ENCODE measurements around the gene TMEM53.

The TMEM53 gene

DNA sequence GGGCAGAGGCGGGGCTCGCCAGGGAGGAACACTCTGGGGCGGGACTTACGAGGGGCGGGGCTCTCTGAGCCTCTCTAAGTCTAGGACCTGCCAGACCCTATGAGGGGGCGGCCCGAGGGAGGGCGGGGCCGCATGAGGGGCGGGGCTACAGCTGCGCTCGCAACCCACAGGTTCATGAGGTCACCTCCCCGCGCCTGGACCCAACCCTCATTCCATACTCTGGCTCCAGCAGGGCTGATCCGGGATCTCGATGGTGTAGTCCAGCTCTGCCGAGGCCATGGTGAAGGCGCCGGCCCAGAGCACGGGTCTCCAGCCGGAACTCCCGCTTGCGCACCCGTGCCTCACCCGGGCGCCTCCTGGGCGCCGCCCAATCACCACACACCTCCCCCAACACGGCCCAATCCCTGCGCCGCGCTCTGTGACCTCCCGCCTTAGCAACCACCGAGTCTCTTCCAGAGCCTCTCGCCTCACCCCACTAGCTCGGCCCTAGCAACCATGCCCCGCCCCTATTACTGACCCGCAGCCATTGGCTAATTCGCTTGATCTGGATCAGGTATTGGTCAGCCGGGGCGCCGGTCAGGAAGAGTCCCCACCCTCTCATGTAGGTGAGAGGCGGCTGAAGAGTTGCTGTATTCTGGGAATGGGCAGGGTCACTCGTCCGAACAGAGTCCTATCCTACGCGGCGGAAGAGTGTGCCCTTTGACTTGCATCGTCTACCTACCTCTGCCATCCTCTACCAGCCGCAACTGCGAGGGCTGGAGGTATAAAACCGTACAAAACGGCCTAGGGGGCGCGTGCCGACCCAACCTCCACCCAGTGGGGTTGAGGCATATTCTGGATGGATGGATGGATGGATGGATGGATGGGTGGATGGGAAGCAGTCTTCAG is at the start of gene TMEM53, which contains the start of gene ARMH1:
TMEM53 (minus strand) TSS at position 369 of the 888 bp plus-strand sequence; CDS start at position 279, 90 bp downstream.
ARMH1 (plus strand) TSS at position 602 of the 888 bp plus-strand sequence. CDS start 14,984 bp downstream, outside the sequence.
- Histone ChIP-seq H3K9me3 (ENCODE audit: control insufficient read depth in 1 of 2, low read length in 2 of 2) (no peaks in the 10 kb centered on the region), H3K9ac (ENCODE audit: low read depth in 1 of 2, low read length in 2 of 2) (peak within 1 kb of the TSS; percentile 93 to 95), H3K4me1 (ENCODE audit: control insufficient read depth in 1 of 2, insufficient read depth in 2 of 2, low read length in 2 of 2) (peaks cover 43 to 49% of the 10 kb centered on the region in 2 donors), H3K27me3 (ENCODE audit: control insufficient read depth in 1 of 2, insufficient read depth in 2 of 2, low read length in 2 of 2) (no peaks in the 10 kb centered on the region), H3K27ac (ENCODE audit: low read depth, low read length) (peak within 1 kb of the TSS; percentile 98), H3K36me3 (ENCODE audit: control insufficient read depth in 1 of 2, insufficient read depth in 2 of 2, low read length in 2 of 2) (peaks cover 0 to 2% of the 10 kb centered on the region in 2 donors), H3K4me3 (ENCODE audit: low read depth in 1 of 2, low read length in 2 of 2) (peak within 1 kb of the TSS; percentile 83 to 98)

DNA sequence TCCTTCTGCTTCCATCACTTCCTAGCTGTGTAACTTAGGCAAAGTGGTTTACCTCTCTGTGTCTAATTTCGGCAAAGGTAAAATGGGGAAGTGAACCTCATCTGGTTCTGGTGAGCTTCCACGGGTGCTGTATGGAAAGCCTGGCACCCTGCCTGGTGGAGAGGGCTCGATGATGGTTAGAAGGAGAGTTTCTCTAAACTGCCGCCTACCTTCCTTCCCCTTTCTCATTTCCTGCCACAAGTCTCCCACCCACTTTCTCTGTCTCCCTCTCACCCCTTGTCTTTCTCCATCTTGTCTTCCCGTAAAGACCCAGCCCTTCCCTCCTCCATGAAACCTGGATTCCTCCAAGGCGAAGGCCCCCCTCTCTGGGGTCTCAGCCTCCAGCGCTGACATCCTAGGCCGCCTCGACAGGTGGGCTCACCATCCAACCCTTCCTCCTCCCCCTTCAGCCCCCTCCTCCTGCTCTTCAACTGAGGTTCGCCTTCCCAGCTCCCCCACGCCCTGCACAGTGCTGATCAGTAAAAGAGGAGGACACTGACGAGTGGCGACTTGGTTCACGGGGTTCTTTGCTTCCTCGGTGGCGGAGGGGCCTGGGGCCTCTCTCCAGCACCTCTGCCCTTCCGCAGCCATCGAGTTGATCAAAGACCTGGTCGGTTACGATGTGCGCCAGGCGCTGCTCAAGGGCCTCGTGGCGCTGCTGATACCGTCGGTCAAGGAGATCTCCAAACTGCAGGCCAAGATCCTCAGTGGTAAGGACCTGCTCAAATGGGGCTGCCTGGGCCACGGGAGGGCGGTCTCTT is 49.4 kb upstream of the TMEM53 start:
- no peak overlapping the region for H3K9ac ChIP-seq (ENCODE audit: low read depth in 1 of 2, low read length in 2 of 2)
- H3K9me3 ChIP-seq (ENCODE audit: control insufficient read depth in 1 of 2, low read length in 2 of 2), result no peaks in the 10 kb centered on the region
- peaks cover 0 to 14% of the 10 kb centered on the region in 2 donors for H3K4me1 ChIP-seq (ENCODE audit: control insufficient read depth in 1 of 2, insufficient read depth in 2 of 2, low read length in 2 of 2)
- H3K4me3 ChIP-seq (ENCODE audit: low read depth in 1 of 2, low read length in 2 of 2), result peak overlapping the region in 1 of 2 donors; percentile 32
- no peaks in the 10 kb centered on the region for H3K36me3 ChIP-seq (ENCODE audit: control insufficient read depth in 1 of 2, insufficient read depth in 2 of 2, low read length in 2 of 2)
- H3K27me3 ChIP-seq (ENCODE audit: control insufficient read depth in 1 of 2, insufficient read depth in 2 of 2, low read length in 2 of 2), result no peaks in the 10 kb centered on the region
- H3K27ac ChIP-seq (ENCODE audit: low read depth, low read length), result no peak overlapping the region

DNA sequence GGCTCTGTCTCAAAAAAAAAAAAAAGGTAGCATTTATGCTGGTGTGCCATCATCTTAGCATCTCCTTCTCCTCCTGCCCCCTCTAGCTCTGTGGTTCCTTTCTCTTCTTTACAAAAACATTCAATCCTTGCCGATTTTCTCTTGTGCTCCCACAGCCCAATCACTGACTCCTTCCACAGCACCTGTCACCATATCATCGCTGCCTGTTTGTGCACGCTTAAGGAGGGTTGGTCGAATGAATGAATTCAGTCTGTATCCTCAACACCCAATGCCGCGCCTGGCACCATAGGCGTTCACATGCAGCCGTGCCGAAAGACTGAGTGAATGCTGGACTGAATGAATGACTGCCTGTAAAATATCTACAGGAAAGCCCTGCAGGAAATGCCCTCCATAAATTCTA is 48.8 kb upstream of the TMEM53 start:
- no peaks in the 10 kb centered on the region for H3K27me3 ChIP-seq (ENCODE audit: control insufficient read depth in 1 of 2, insufficient read depth in 2 of 2, low read length in 2 of 2)
- H3K36me3 ChIP-seq (ENCODE audit: control insufficient read depth in 1 of 2, insufficient read depth in 2 of 2, low read length in 2 of 2), result no peaks in the 10 kb centered on the region
- H3K9me3 ChIP-seq (ENCODE audit: control insufficient read depth in 1 of 2, low read length in 2 of 2), result no peaks in the 10 kb centered on the region
- no peak overlapping the region for H3K9ac ChIP-seq (ENCODE audit: low read depth in 1 of 2, low read length in 2 of 2)
- peak overlapping the region in 1 of 2 donors; percentile 32 for H3K4me3 ChIP-seq (ENCODE audit: low read depth in 1 of 2, low read length in 2 of 2)
- H3K4me1 ChIP-seq (ENCODE audit: control insufficient read depth in 1 of 2, insufficient read depth in 2 of 2, low read length in 2 of 2), result peaks cover 0 to 20% of the 10 kb centered on the region in 2 donors
- no peak overlapping the region for H3K27ac ChIP-seq (ENCODE audit: low read depth, low read length)

- H3K4me3 ChIP-seq (ENCODE audit: low read depth in 1 of 2, low read length in 2 of 2), result no peak overlapping the region
- no peaks in the 10 kb centered on the region for H3K36me3 ChIP-seq (ENCODE audit: control insufficient read depth in 1 of 2, insufficient read depth in 2 of 2, low read length in 2 of 2)
- H3K4me1 ChIP-seq (ENCODE audit: control insufficient read depth in 1 of 2, insufficient read depth in 2 of 2, low read length in 2 of 2), result peaks cover 0 to 27% of the 10 kb centered on the region in 2 donors
- peak overlapping the region; percentile 1 to 24 for H3K9ac ChIP-seq (ENCODE audit: low read depth in 1 of 2, low read length in 2 of 2)
- no peaks in the 10 kb centered on the region for H3K27me3 ChIP-seq (ENCODE audit: control insufficient read depth in 1 of 2, insufficient read depth in 2 of 2, low read length in 2 of 2)
- H3K27ac ChIP-seq (ENCODE audit: low read depth, low read length), result peak overlapping the region; percentile 54
- no peaks in the 10 kb centered on the region for H3K9me3 ChIP-seq (ENCODE audit: control insufficient read depth in 1 of 2, low read length in 2 of 2)
These were observed 47.4 kb upstream of the TMEM53 start for GRCh38 chr1:44721485-44722361.

GRCh38 chr1:44720281-44720680 is 46.0 kb upstream of the TMEM53 start:
- H3K27me3 ChIP-seq (ENCODE audit: control insufficient read depth in 1 of 2, insufficient read depth in 2 of 2, low read length in 2 of 2), result no peaks in the 10 kb centered on the region
- peaks cover 1 to 29% of the 10 kb centered on the region in 2 donors for H3K4me1 ChIP-seq (ENCODE audit: control insufficient read depth in 1 of 2, insufficient read depth in 2 of 2, low read length in 2 of 2)
- H3K9me3 ChIP-seq (ENCODE audit: control insufficient read depth in 1 of 2, low read length in 2 of 2), result no peaks in the 10 kb centered on the region
- H3K9ac ChIP-seq (ENCODE audit: low read depth in 1 of 2, low read length in 2 of 2), result no peak overlapping the region
- H3K36me3 ChIP-seq (ENCODE audit: control insufficient read depth in 1 of 2, insufficient read depth in 2 of 2, low read length in 2 of 2), result no peaks in the 10 kb centered on the region
- no peak overlapping the region for H3K27ac ChIP-seq (ENCODE audit: low read depth, low read length)
- H3K4me3 ChIP-seq (ENCODE audit: low read depth in 1 of 2, low read length in 2 of 2), result no peak overlapping the region

- no peaks in the 10 kb centered on the region for H3K9me3 ChIP-seq (ENCODE audit: control insufficient read depth in 1 of 2, low read length in 2 of 2)
- no peaks in the 10 kb centered on the region for H3K27me3 ChIP-seq (ENCODE audit: control insufficient read depth in 1 of 2, insufficient read depth in 2 of 2, low read length in 2 of 2)
- no peak overlapping the region for H3K27ac ChIP-seq (ENCODE audit: low read depth, low read length)
- H3K4me1 ChIP-seq (ENCODE audit: control insufficient read depth in 1 of 2, insufficient read depth in 2 of 2, low read length in 2 of 2), result peaks cover 6 to 32% of the 10 kb centered on the region in 2 donors
- no peaks in the 10 kb centered on the region for H3K36me3 ChIP-seq (ENCODE audit: control insufficient read depth in 1 of 2, insufficient read depth in 2 of 2, low read length in 2 of 2)
- no peak overlapping the region for H3K9ac ChIP-seq (ENCODE audit: low read depth in 1 of 2, low read length in 2 of 2)
- H3K4me3 ChIP-seq (ENCODE audit: low read depth in 1 of 2, low read length in 2 of 2), result no peak overlapping the region
These were observed 45.0 kb upstream of the TMEM53 start for GRCh38 chr1:44719318-44719717.

DNA sequence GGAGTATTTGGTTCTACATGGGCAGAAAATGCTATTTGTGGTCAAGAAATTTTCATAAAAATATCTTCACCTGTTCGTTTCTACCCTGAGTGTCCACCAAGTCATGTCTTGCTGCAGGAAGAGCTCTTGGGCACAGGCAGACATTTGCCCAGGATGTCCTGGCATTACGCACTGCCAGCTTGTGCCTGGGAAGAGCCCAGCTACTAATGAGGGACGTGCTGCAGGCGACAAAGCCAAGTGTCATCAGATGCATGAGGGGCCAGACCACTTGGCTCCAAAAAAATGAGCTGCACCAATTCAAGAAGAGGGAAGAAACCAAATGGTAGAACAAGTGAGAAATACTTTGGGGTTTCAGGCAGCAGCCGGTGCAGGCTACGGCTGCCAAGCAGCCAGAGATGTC is 43.8 kb upstream of the TMEM53 start:
- Histone ChIP-seq H3K9me3 (ENCODE audit: control insufficient read depth in 1 of 2, low read length in 2 of 2) (no peaks in the 10 kb centered on the region), H3K27ac (ENCODE audit: low read depth, low read length) (no peak overlapping the region), H3K27me3 (ENCODE audit: control insufficient read depth in 1 of 2, insufficient read depth in 2 of 2, low read length in 2 of 2) (no peaks in the 10 kb centered on the region), H3K4me3 (ENCODE audit: low read depth in 1 of 2, low read length in 2 of 2) (no peak overlapping the region), H3K4me1 (ENCODE audit: control insufficient read depth in 1 of 2, insufficient read depth in 2 of 2, low read length in 2 of 2) (peaks cover 6 to 27% of the 10 kb centered on the region in 2 donors), H3K36me3 (ENCODE audit: control insufficient read depth in 1 of 2, insufficient read depth in 2 of 2, low read length in 2 of 2) (no peaks in the 10 kb centered on the region), H3K9ac (ENCODE audit: low read depth in 1 of 2, low read length in 2 of 2) (no peak overlapping the region)

DNA sequence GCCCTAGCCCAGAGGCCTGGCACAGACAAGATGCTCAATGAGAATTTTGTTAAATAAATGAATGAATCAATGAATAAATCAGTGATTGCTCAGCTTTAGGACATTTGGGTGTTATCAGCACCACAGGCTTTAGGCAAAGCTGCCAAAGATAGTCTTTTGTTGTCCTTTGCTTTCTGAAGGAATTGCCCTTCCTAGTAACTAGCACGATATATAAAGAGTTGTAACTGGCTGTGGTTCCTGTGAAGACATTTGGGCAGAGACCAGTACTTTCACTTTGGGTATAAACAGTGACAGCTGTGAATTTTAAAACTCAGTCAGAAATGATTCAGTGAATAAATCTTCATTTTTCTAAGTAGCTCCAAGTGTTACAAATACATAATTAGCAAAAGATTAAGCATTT is 43.4 kb upstream of the TMEM53 start:
- Histone ChIP-seq H3K27me3 (ENCODE audit: control insufficient read depth in 1 of 2, insufficient read depth in 2 of 2, low read length in 2 of 2) (no peaks in the 10 kb centered on the region), H3K9ac (ENCODE audit: low read depth in 1 of 2, low read length in 2 of 2) (no peak overlapping the region), H3K27ac (ENCODE audit: low read depth, low read length) (no peak overlapping the region)

DNA sequence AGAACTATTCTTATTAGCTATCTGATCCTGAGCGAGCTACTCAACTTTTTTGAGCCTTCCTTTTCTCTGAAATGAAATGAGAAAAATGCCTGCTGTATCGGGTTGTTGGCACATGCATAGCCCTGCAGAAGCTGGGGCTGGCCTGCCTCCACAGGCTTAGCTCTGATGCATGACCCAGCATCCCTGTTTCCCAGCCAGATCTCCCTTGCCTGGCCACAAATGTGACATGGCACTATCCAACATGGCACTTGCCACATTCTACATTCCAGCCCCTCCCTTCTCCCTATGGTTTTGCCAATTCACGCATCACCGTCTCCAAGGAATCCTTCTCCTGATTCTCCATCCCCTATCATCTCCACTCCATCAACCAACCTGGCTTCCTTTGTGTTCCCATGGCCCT is 42.9 kb upstream of the TMEM53 start:
- no peaks in the 10 kb centered on the region for H3K36me3 ChIP-seq (ENCODE audit: control insufficient read depth in 1 of 2, insufficient read depth in 2 of 2, low read length in 2 of 2)
- H3K4me3 ChIP-seq (ENCODE audit: low read depth in 1 of 2, low read length in 2 of 2), result no peak overlapping the region
- H3K27me3 ChIP-seq (ENCODE audit: control insufficient read depth in 1 of 2, insufficient read depth in 2 of 2, low read length in 2 of 2), result no peaks in the 10 kb centered on the region
- no peak overlapping the region for H3K27ac ChIP-seq (ENCODE audit: low read depth, low read length)
- H3K4me1 ChIP-seq (ENCODE audit: control insufficient read depth in 1 of 2, insufficient read depth in 2 of 2, low read length in 2 of 2), result peaks cover 6 to 25% of the 10 kb centered on the region in 2 donors
- no peak overlapping the region for H3K9ac ChIP-seq (ENCODE audit: low read depth in 1 of 2, low read length in 2 of 2)
- no peaks in the 10 kb centered on the region for H3K9me3 ChIP-seq (ENCODE audit: control insufficient read depth in 1 of 2, low read length in 2 of 2)

More for the DNA sequence above, 43.4 kb upstream of the TMEM53 start:
- no peaks in the 10 kb centered on the region for H3K36me3 ChIP-seq (ENCODE audit: control insufficient read depth in 1 of 2, insufficient read depth in 2 of 2, low read length in 2 of 2)
- no peak overlapping the region for H3K4me3 ChIP-seq (ENCODE audit: low read depth in 1 of 2, low read length in 2 of 2)
- peaks cover 6 to 25% of the 10 kb centered on the region in 2 donors for H3K4me1 ChIP-seq (ENCODE audit: control insufficient read depth in 1 of 2, insufficient read depth in 2 of 2, low read length in 2 of 2)
- no peaks in the 10 kb centered on the region for H3K9me3 ChIP-seq (ENCODE audit: control insufficient read depth in 1 of 2, low read length in 2 of 2)
